ENCODE results near the gene STRIP1.

STRIP1 gene

DNA sequence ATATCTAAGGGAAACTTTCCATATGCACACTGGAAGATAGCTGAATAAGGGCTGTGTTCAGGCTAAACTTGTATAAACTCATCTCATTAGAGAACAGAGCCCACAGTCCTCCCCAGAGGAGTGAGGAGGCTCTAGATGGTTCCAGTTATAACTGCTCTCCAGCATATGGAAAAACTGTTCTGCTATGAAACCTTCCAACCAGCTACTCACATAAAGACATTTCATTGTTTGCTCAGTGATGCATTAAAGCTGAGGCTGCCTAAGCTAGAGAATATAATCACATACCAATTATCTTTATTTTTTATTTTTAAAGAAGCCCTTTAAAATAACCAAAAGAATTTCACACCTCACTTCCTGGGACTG is 36.6 kb upstream of the STRIP1 start:
- H3K4me1 Mint-ChIP-seq (ENCODE audit: low read depth in 2 of 2) = peaks cover 3 to 15% of the 10 kb centered on the region in 2 donors
- H3K27ac Mint-ChIP-seq = no peak overlapping the region
- DNase-seq (no peak), ATAC-seq (replicated peaks) (no peak)
- H3K36me3 Mint-ChIP-seq (ENCODE audit: insufficient read depth) = peaks cover 7% of the 10 kb centered on the region
- no peak overlapping the region for H3K4me3 Mint-ChIP-seq
- no peaks in the 10 kb centered on the region for H3K9me3 Mint-ChIP-seq
- no peaks in the 10 kb centered on the region for H3K27me3 Mint-ChIP-seq

DNA sequence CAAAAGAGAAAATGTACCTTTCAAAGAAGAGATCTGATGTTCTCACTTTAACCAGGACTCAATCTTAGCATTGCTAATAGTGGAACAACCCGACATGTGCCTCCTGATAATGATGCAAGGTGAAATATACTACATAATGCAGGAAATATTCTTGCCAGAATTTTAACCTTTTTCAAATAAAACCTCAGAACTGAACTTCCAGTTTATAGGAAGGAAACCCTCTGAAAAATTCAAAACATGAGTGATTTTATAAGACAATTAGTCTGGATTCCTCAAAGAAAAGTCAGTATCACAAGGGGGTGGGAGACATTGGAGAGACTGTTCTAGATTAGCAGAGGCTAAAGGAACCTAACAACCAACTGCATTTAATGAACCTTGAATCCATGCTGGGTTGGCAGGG is 31.7 kb upstream of the STRIP1 start:
- Mint-ChIP-seq H3K27ac (no peak overlapping the region), H3K4me3 (no peak overlapping the region), H3K4me1 (ENCODE audit: low read depth in 2 of 2) (peaks cover 14 to 27% of the 10 kb centered on the region in 2 donors), H3K27me3 (no peaks in the 10 kb centered on the region), H3K9me3 (no peaks in the 10 kb centered on the region), H3K36me3 (ENCODE audit: insufficient read depth) (peaks cover 7% of the 10 kb centered on the region)
- DNase-seq (no peak), ATAC-seq (replicated peaks) (no peak)

- no peaks in the 10 kb centered on the region for H3K27me3 Mint-ChIP-seq
- peaks cover 7% of the 10 kb centered on the region for H3K36me3 Mint-ChIP-seq (ENCODE audit: insufficient read depth)
- peak overlapping the region; percentile 46 to 57 for H3K27ac Mint-ChIP-seq
- H3K4me1 Mint-ChIP-seq (ENCODE audit: low read depth in 2 of 2) = peaks cover 14 to 27% of the 10 kb centered on the region in 2 donors
- ATAC-seq (replicated peaks) (peak; percentile 56), DNase-seq (no peak)
- peak overlapping the region; percentile 32 to 45 for H3K4me3 Mint-ChIP-seq
- H3K9me3 Mint-ChIP-seq = no peaks in the 10 kb centered on the region
These were observed 30.5 kb upstream of the STRIP1 start for GRCh38 chr1:110003747-110004428.

DNA sequence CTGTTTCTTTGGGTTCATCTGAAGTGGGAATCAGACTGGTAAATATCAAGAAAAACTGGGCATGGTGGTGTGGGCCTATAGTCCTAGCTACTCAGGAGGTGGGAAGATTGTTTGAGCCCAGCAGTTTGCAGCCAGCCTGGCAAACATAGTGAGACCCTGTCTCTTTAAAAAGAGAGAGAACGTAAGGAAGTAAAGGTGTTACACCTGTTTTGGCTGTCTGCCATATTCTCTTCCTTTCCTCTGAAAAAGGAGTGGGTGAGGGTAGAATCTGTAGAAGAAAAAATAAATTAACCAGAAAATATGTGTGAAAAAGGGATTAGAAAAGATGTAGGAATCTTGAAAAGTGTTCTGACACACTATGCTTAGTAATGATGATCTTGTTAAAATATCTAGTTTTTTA is 29.8 kb upstream of the STRIP1 start:
- no peak for DNase-seq
- no peaks in the 10 kb centered on the region for H3K27me3 Mint-ChIP-seq
- no peak for ATAC-seq (replicated peaks)
- H3K4me3 Mint-ChIP-seq = peak overlapping the region; percentile 32 to 45
- no peaks in the 10 kb centered on the region for H3K9me3 Mint-ChIP-seq
- peaks cover 13% of the 10 kb centered on the region for H3K36me3 Mint-ChIP-seq (ENCODE audit: insufficient read depth)
- H3K27ac Mint-ChIP-seq = peak overlapping the region; percentile 46 to 57
- peaks cover 14 to 27% of the 10 kb centered on the region in 2 donors for H3K4me1 Mint-ChIP-seq (ENCODE audit: low read depth in 2 of 2)

- H3K27ac Mint-ChIP-seq = no peak overlapping the region
- no peaks in the 10 kb centered on the region for H3K9me3 Mint-ChIP-seq
- no peaks in the 10 kb centered on the region for H3K27me3 Mint-ChIP-seq
- peaks cover 14 to 27% of the 10 kb centered on the region in 2 donors for H3K4me1 Mint-ChIP-seq (ENCODE audit: low read depth in 2 of 2)
- H3K4me3 Mint-ChIP-seq = no peak overlapping the region
- ATAC-seq (replicated peaks) (no peak), DNase-seq (no peak)
- H3K36me3 Mint-ChIP-seq (ENCODE audit: insufficient read depth) = peaks cover 23% of the 10 kb centered on the region
These were observed 28.5 kb upstream of the STRIP1 start for GRCh38 chr1:110005971-110006370.

- Mint-ChIP-seq H3K27ac (no peak overlapping the region), H3K4me1 (ENCODE audit: low read depth in 2 of 2) (peaks cover 16 to 29% of the 10 kb centered on the region in 2 donors), H3K4me3 (no peak overlapping the region), H3K9me3 (no peaks in the 10 kb centered on the region), H3K27me3 (no peaks in the 10 kb centered on the region), H3K36me3 (ENCODE audit: insufficient read depth) (peaks cover 20% of the 10 kb centered on the region)
- ATAC-seq (replicated peaks) = no peak
- DNase-seq = no peak
These were observed 27.9 kb upstream of the STRIP1 start for GRCh38 chr1:110006516-110006915.

GRCh38 chr1:110007046-110007830 is 27.2 kb upstream of the STRIP1 start:
- no peak for DNase-seq
- Mint-ChIP-seq H3K27ac (no peak overlapping the region), H3K4me1 (ENCODE audit: low read depth in 2 of 2) (peaks cover 17 to 30% of the 10 kb centered on the region in 2 donors), H3K4me3 (no peak overlapping the region), H3K36me3 (ENCODE audit: insufficient read depth) (peaks cover 24% of the 10 kb centered on the region), H3K27me3 (no peaks in the 10 kb centered on the region), H3K9me3 (no peaks in the 10 kb centered on the region)
- no peak for ATAC-seq (replicated peaks)

DNA sequence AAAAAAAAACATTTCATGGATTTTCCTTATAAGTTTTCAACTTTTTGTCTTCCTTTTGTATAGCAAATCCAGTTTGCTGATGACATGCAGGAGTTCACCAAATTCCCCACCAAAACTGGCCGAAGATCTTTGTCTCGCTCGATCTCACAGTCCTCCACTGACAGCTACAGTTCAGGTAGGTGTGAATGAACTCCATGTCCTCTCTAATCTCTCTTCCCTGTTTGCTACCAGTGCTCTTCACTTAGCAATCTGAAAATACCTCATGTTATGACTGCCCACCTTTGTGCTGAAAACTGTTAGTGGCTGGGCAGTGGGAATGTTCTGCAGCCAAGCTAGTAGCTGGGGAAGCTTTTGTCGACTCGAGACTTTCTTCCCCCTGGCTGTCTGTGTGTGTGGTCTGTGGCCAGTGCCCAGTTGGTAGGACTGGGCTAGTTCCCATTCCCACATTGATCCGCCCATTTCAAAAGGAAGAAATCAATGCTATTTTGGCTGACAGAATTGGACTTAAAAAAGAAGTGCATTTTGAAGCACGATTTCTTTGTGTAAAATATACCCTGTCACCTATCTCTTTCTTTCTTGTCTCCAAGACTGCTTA is 25.4 kb upstream of the STRIP1 start:
- peaks cover 10 to 18% of the 10 kb centered on the region in 2 donors for H3K4me1 Mint-ChIP-seq (ENCODE audit: low read depth in 2 of 2)
- no peak for DNase-seq
- H3K36me3 Mint-ChIP-seq (ENCODE audit: insufficient read depth) = peaks cover 40% of the 10 kb centered on the region
- no peak overlapping the region for H3K4me3 Mint-ChIP-seq
- no peaks in the 10 kb centered on the region for H3K9me3 Mint-ChIP-seq
- no peaks in the 10 kb centered on the region for H3K27me3 Mint-ChIP-seq
- ATAC-seq (replicated peaks) = no peak
- H3K27ac Mint-ChIP-seq = peak overlapping the region in 1 of 2 donors; percentile 73

GRCh38 chr1:110011527-110012041 is 22.8 kb upstream of the STRIP1 start:
- Mint-ChIP-seq H3K27me3 (no peaks in the 10 kb centered on the region), H3K4me1 (ENCODE audit: low read depth in 2 of 2) (peaks cover 4 to 7% of the 10 kb centered on the region in 2 donors), H3K9me3 (no peaks in the 10 kb centered on the region), H3K36me3 (ENCODE audit: insufficient read depth) (peaks cover 65% of the 10 kb centered on the region), H3K4me3 (no peak overlapping the region), H3K27ac (peak overlapping the region; percentile 32 to 84)
- ATAC-seq (replicated peaks) = peak; percentile 93
- DNase-seq = peak in 2 of 3 experiments; percentile 15 to 17

- peak overlapping the region in 1 of 2 donors; percentile 61 for H3K27ac Mint-ChIP-seq
- H3K36me3 Mint-ChIP-seq (ENCODE audit: insufficient read depth) = peaks cover 69% of the 10 kb centered on the region
- DNase-seq (no peak), ATAC-seq (replicated peaks) (peak; percentile 49)
- H3K9me3 Mint-ChIP-seq = no peaks in the 10 kb centered on the region
- no peaks in the 10 kb centered on the region for H3K27me3 Mint-ChIP-seq
- no peak overlapping the region for H3K4me3 Mint-ChIP-seq
- H3K4me1 Mint-ChIP-seq (ENCODE audit: low read depth in 2 of 2) = peaks cover 4 to 6% of the 10 kb centered on the region in 2 donors
These were observed 22.2 kb upstream of the STRIP1 start for GRCh38 chr1:110012100-110012780.

DNA sequence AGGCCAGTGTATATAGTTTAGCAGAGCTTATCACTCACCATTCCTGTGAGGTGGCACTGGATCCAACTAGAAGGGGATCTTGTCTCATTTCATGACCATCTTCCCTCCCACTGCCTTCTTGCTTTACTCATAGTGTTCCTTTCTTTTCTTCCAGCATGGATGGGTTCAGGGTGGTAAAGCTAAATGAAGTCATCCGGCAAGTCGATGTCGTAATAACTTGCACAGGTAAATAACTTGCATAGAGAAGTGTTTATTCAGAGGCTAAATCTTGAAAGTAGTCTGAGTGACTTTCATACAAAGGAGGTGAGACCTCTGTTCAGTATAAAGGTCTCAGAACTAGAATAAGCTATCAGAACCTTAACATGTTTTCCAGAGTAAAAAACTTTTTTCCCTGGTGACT is 16.6 kb upstream of the STRIP1 start:
- Mint-ChIP-seq H3K27ac (no peak overlapping the region), H3K9me3 (no peaks in the 10 kb centered on the region), H3K4me1 (ENCODE audit: low read depth in 2 of 2) (no peaks in the 10 kb centered on the region), H3K36me3 (ENCODE audit: insufficient read depth) (peaks cover 76% of the 10 kb centered on the region), H3K27me3 (no peaks in the 10 kb centered on the region), H3K4me3 (no peak overlapping the region)
- ATAC-seq (replicated peaks) (no peak), DNase-seq (no peak)

DNA sequence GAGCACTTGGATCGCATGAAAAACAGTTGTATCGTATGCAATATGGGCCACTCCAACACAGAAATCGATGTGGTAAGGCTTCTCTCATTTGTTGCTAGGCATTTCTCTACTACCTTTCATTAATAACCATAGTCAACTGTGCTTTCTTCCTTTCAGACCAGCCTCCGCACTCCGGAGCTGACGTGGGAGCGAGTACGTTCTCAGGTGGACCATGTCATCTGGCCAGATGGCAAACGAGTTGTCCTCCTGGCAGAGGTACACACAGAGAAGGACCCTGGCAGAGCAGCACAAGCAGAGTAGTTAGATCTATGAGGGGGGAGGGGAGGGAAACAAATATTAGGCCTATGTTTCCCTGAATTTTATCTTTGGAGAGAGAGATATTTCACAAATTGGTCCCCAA is 16.0 kb upstream of the STRIP1 start:
- DNase-seq (no peak), ATAC-seq (replicated peaks) (no peak)
- peaks cover 70% of the 10 kb centered on the region for H3K36me3 Mint-ChIP-seq (ENCODE audit: insufficient read depth)
- H3K27me3 Mint-ChIP-seq = no peaks in the 10 kb centered on the region
- no peak overlapping the region for H3K27ac Mint-ChIP-seq
- no peaks in the 10 kb centered on the region for H3K4me1 Mint-ChIP-seq (ENCODE audit: low read depth in 2 of 2)
- no peaks in the 10 kb centered on the region for H3K9me3 Mint-ChIP-seq
- H3K4me3 Mint-ChIP-seq = no peak overlapping the region

DNA sequence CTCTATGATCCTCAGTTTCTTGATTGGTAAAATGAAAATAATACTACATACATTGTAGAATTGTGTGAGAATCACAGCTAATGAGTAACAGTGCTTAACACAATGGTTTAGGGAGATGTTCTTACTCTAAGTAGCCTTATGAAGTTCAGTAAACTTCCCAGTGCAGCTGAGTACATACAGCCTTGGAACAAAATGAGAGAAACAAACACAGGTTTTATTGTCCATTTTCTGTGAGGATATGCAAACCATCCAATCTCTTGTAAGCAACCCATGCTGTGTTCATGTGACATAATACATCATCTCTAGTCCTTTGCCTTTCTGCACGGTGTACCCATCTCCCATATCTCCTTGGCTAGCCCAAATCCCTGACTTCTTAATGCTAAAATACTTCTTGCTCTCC is 14.7 kb upstream of the STRIP1 start:
- Mint-ChIP-seq H3K27ac (no peak overlapping the region), H3K27me3 (no peaks in the 10 kb centered on the region), H3K4me1 (ENCODE audit: low read depth in 2 of 2) (no peaks in the 10 kb centered on the region), H3K36me3 (ENCODE audit: insufficient read depth) (peaks cover 62% of the 10 kb centered on the region), H3K9me3 (no peaks in the 10 kb centered on the region), H3K4me3 (no peak overlapping the region)
- ATAC-seq (replicated peaks) (no peak), DNase-seq (no peak)

Measured in effector memory CD8-positive, alpha-beta T cell (primary cell).